Small intestine (tissue), 16 donors: ENCODE measurements around the gene GPR137B. TPM values are rescaled to one million over a fixed set of nuclear protein-coding genes. Genes with fewer than 3 reads are reported as not detected.
A peak's percentile ranks its signal among the peaks of the same experiment; 100 is the strongest.
"Not testable (repeated sequence)": the region's sequence is repeated elsewhere in the genome, so short reads cannot be mapped to it uniquely, and the experiment has no call there.

Experiments
- DNase-seq, 2 donors: peaks; one replicate each; pipeline versions ENCODE4 v3.0.0 to v3.0.0-alpha.2; 2013
- FAIRE-seq: peaks from 2 replicates; lab custom pipeline; 2012; peaks lifted over from hg19 to GRCh38; lab: Jason Lieb, UNC
- H3K27ac ChIP-seq, 3 donors: one replicate each; pipeline ENCODE4 v1.5.1; 2013; ENCODE audit warnings: low read length in 2 of 3, mild to moderate bottlenecking in 2 of 3, control low read depth in 1 of 3, inconsistent platforms in 1 of 3, low read depth in 1 of 3, moderate library complexity in 1 of 3
- H3K27me3 ChIP-seq, 3 donors: one replicate each; pipeline ENCODE4 v1.6.1; 2013; ENCODE audit warnings: low read length in 3 of 3, inconsistent platforms in 1 of 3; ENCODE audit not compliant: control insufficient read depth in 3 of 3, insufficient read depth in 3 of 3
- H3K36me3 ChIP-seq, 3 donors: one replicate each; pipeline ENCODE4 v1.6.1; 2013; ENCODE audit warnings: low read length in 3 of 3, inconsistent platforms in 1 of 3, low read depth in 1 of 3, mild to moderate bottlenecking in 1 of 3, moderate library complexity in 1 of 3; ENCODE audit not compliant: control insufficient read depth in 3 of 3, insufficient read depth in 2 of 3
- H3K4me1 ChIP-seq, 3 donors: one replicate each; pipeline ENCODE4 v1.6.1; 2013; ENCODE audit warnings: low read length in 2 of 3, inconsistent platforms in 1 of 3, low read depth in 1 of 3, mild to moderate bottlenecking in 1 of 3, moderate library complexity in 1 of 3; ENCODE audit not compliant: control insufficient read depth in 3 of 3, insufficient read depth in 2 of 3
- H3K4me3 ChIP-seq, 3 donors: one replicate each; pipeline ENCODE4 v1.5.1; 2013; ENCODE audit warnings: low read length in 3 of 3, control low read depth in 1 of 3, inconsistent platforms in 1 of 3, low read depth in 1 of 3, mild to moderate bottlenecking in 1 of 3, moderate library complexity in 1 of 3
- H3K9me3 ChIP-seq, 2 donors: one replicate each; pipeline ENCODE4 v1.6.1; 2013; ENCODE audit warnings: low read depth in 1 of 2, low read length in 1 of 2; ENCODE audit not compliant: control insufficient read depth in 2 of 2, insufficient read depth in 1 of 2
- WGBS, 3 donors: extraction: QIAGEN DNeasy Blood & Tissue Kit; methylation state at CpG; one replicate each; pipeline ENCODE4 v1.1.7; 2013; 5-methylcytosine and 5-hydroxymethylcytosine counted together
- long read RNA-seq, 10 donors: transcript quantifications; one replicate each; lab custom pipeline, GENCODE V29; 2026
- polyA plus RNA-seq, 4 donors: library from polyadenylated mRNA; stranded (reverse) in 3 of 4; unstranded in 1 of 4; fragments of 200-250 nt in 3 of 4; fragments of 120-200 nt in 1 of 4; gene quantifications; one replicate each; pipeline versions ENCODE4 v1.2.1 to v1.2.3, GENCODE V29; 2013
- donor health status: healthy with polysubstance abuse.
- donor health status: control.
- donor health status: control.
- donor health status: Bipolar disorder and iron deficiency.
- donor health status: healthy.

Gene GPR137B, protein sequence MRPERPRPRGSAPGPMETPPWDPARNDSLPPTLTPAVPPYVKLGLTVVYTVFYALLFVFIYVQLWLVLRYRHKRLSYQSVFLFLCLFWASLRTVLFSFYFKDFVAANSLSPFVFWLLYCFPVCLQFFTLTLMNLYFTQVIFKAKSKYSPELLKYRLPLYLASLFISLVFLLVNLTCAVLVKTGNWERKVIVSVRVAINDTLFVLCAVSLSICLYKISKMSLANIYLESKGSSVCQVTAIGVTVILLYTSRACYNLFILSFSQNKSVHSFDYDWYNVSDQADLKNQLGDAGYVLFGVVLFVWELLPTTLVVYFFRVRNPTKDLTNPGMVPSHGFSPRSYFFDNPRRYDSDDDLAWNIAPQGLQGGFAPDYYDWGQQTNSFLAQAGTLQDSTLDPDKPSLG
- 1 to 10 TPM; 2.0 to 8.2 (median 5.7) TPM for polyA plus RNA-seq
- long read RNA-seq, donor 1, result 0 reads
- long read RNA-seq, donor 2, partial matches to known transcripts, result 0 of 1 reads
- long read RNA-seq, donor 2, other reads (novel, unspliced or antisense), result 0 of 1 reads
- long read RNA-seq, donor 3, result 0 reads
- long read RNA-seq, donor 4, result 0 reads
- long read RNA-seq, donor 5, result 0 reads
- long read RNA-seq, donor 6, partial matches to known transcripts, result 0 of 1 reads
- long read RNA-seq, donor 6, other reads (novel, unspliced or antisense), result 0 of 1 reads
- long read RNA-seq, donor 7, result 0 reads
- long read RNA-seq, donor 8, result 0 reads
- long read RNA-seq, donor 9, result 0 reads
- long read RNA-seq, donor 10, partial matches to known transcripts, result 11 of 13 reads
- long read RNA-seq, donor 10, other reads (novel, unspliced or antisense), result 0 of 13 reads

DNA sequence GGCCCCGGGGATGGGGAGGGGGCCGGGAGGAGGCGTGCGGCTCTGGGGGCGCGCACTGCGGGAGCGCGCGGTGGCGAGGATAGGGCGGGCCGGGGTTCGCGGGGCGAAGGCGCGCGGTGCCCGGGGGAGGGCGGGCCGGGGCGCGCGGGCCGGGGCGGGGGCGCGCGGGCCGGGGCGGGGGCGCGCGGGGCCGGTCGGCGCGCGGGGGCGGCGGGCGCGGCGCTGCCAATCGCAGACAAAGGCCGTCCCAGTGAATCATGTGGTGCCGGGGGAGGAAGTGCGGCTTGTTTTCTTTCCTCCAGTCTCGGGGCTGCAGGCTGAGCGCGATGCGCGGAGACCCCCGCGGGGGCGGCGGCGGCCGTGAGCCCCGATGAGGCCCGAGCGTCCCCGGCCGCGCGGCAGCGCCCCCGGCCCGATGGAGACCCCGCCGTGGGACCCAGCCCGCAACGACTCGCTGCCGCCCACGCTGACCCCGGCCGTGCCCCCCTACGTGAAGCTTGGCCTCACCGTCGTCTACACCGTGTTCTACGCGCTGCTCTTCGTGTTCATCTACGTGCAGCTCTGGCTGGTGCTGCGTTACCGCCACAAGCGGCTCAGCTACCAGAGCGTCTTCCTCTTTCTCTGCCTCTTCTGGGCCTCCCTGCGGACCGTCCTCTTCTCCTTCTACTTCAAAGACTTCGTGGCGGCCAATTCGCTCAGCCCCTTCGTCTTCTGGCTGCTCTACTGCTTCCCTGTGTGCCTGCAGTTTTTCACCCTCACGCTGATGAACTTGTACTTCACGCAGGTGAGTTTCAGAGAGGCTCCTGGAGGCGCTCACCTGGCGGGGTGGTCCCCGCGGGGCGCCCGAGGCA is at the start of gene GPR137B:
Gene GPR137B (plus strand): TSS at position 287 of the 851 bp plus-strand sequence. CDS start 84 bp downstream, at position 371.
- DNase-seq (peak; percentile 66 to 68), FAIRE-seq (no peak)

DNA sequence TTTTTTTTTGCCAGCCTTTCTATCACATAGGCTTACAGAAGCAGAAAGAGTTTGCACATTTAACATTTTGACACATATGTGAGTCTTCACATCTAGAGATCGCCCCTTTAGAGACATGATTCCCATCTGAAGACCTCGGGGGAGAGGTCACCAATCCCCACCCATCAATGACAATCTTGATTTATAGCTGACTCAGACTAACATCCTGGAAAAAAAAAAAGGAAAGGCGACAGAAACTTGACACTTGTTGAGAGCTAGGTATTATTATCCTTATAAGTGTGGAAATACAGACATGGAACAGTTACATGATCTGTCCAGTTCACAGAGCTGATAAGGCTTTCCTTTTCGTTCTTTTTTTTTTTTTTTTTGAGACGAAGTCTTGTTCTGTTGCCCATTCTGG is 49.4 kb upstream of the GPR137B start:
- WGBS, 3 donors, result 47 to 68% (median 52%) methylated on average over 5 of the region's 5 CpGs
- no peak for DNase-seq

More for the DNA sequence above, at the start of gene GPR137B:
- Histone ChIP-seq H3K4me1 (peaks cover 0 to 20% (median 5%) of the 10 kb centered on the region in 3 donors), H3K27me3 (peaks cover 0 to 33% (median 0%) of the 10 kb centered on the region in 3 donors), H3K36me3 (peaks cover 0 to 4% (median 0%) of the 10 kb centered on the region in 3 donors), H3K27ac (peak within 1 kb of the TSS in 2 of 3 donors; percentile 27 to 51), H3K4me3 (peak within 1 kb of the TSS; percentile 46 to 82 (median 69)), H3K9me3 (no peaks in the 10 kb centered on the region)
- WGBS, 3 donors, result 0 to 1% (median 0%) methylated on average over 48 to 101 of the region's 105 CpGs

DNA sequence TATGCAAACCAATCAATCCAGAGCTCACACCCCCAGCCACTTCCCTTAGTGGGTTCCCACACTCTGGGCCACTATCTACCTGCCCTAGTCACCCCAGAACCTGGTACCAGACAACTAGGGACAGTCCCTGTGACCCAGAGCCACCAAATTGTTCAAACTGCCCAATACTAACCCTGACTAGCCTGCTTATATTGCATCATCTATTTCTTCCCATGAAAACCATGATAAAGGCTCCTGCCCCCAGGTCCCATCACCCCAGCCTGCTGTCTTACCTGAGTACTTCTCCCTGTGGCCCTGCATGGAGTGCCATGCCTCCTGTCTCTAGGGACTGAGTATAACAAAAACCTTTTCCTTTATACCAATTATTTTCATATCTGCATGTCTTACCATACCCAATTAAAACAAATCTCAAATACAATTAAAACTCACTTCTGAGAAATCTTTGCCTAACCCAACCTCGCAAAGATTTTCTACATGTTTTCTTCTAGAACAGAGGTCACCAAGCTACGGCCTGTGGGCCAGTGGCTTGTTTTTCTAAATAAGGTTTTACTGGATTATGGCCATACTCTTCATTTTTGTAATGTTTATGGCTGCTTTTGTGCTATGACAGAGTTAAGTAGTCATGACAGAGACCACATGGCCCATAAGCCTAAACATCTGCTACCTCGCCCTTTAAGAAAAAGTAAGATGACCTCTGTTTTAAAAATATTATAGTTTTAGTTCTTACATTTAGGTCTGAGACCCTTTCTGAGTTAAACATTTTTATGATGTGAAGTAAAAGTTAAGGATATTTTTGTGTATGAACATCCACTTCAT is 46.4 kb upstream of the GPR137B start:
- Histone ChIP-seq H3K27ac (no peak overlapping the region), H3K27me3 (no peaks in the 10 kb centered on the region), H3K4me3 (no peak overlapping the region), H3K36me3 (no peaks in the 10 kb centered on the region), H3K4me1 (no peaks in the 10 kb centered on the region), H3K9me3 (peaks cover 3 to 12% of the 10 kb centered on the region in 2 donors)
- 66 to 91% (median 85%) methylated on average over 3 of the region's 3 CpGs for WGBS, 3 donors
- FAIRE-seq (no peak), DNase-seq (no peak)

More for the DNA sequence above, 49.4 kb upstream of the GPR137B start:
- Histone ChIP-seq H3K9me3 (peaks cover 3 to 12% of the 10 kb centered on the region in 2 donors), H3K4me1 (peaks cover 0 to 3% (median 0%) of the 10 kb centered on the region in 3 donors), H3K36me3 (no peaks in the 10 kb centered on the region), H3K4me3 (no peak overlapping the region), H3K27ac (no peak overlapping the region), H3K27me3 (no peaks in the 10 kb centered on the region)
- no peak for FAIRE-seq

DNA sequence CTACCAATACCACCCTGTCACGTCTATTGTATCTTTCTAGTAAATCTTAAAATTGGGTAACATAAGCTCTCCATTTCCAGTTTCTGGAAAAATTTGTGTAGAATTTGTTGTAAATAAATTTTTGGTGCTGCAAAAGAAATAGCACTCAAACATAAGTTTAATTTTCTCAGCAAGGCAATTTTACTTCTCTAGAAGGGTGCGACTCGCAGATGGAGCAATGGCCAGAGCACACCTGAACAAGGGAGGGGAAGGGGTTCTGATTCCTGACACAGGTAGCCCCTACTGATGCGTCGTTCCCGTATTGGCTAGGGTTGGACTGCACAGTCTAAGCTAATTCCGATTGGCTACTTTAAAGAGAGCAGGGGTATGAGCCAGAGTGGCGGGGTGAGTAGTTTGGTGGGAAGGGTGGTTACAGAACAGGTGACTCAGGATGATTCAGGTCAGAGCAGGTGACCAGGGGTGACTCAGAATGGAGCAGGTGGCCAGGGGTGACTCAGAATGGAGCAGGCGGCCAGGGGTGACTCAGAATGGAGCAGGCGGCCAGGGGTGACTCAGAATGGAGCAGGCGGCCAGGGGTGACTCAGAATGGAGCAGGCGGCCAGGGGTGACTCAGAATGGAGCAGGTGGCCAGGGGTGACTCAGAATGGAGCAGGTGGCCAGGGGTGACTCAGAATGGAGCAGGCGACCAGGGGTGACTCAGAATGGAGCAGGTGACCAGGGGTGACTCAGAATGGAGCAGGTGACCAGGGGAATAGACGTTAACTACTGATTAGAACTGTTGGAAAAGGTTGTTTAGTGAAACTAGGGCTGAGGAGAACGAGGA is 45.5 kb upstream of the GPR137B start:
- H3K27me3 ChIP-seq, H3K4me3 ChIP-seq, H3K36me3 ChIP-seq, H3K4me1 ChIP-seq: not testable (repeated sequence)
- 62 to 64% (median 63%) methylated on average over 15 of the region's 15 CpGs for WGBS, 3 donors
- peak; percentile 99 for FAIRE-seq
- peaks cover 3 to 12% of the 10 kb centered on the region in 2 donors for H3K9me3 ChIP-seq
- DNase-seq, result peak; percentile 39 to 69
- H3K27ac ChIP-seq, result peak overlapping the region in 2 of 3 donors; percentile 38 to 47

DNA sequence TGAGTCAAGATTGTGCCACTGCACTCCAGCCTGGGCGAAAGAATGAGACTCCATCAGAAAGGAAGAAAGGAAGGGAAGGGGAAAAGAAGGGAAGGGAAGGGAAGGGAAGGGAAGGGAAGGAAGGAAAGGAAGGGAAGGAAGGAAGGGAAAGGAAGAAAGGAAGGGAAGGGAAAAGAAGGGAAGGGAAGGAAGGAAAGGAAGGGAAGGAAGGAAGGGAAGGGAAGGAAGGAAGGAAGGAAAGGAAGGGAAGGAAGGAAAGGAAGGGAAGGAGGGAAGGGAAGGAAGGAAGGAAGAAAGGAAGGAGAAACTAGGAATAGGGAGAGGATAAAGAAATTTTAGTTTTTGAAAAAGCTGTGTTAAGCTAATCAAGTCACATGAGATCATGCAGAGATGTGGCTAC is 44.1 kb upstream of the GPR137B start:
- Histone ChIP-seq H3K27me3 (no peaks in the 10 kb centered on the region), H3K4me1 (no peaks in the 10 kb centered on the region), H3K36me3 (no peaks in the 10 kb centered on the region), H3K9me3 (peaks cover 3 to 12% of the 10 kb centered on the region in 2 donors), H3K27ac (no peak overlapping the region), H3K4me3 (no peak overlapping the region)
- DNase-seq (no peak), FAIRE-seq (no peak)
- WGBS, 3 donors, result 93 to 100% (median 100%) methylated on average over 1 of the region's 1 CpG

DNA sequence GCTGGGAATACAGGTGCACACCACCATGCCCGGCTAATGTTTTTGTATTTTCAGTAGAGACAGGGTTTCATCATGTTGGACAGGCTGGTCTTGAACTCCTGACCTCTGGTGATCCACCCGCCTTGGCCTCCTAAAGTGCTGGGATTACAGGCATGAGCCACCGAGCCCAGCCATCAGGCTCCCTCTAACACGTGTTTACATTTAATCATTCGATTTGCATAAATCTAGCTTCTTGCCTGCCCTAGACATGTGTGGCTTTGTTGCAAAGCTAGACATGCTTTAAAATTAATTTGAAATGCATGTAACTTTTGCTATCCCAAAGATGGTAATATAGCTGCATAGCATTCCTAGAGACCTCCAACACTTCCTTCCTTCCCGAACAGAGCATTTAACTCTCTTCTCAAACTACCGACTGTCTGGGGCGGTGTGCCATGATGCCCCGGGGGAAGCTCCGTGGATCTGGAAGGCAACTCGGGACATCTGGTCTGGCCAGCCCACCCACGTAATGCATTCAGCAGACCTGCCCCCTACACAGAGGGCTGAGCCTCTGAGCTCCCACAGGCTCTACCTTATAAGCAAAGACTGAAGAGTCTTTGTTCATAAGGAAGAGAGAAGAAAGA is 42.9 kb upstream of the GPR137B start:
- Histone ChIP-seq H3K4me1 (no peaks in the 10 kb centered on the region), H3K36me3 (no peaks in the 10 kb centered on the region), H3K27me3 (no peaks in the 10 kb centered on the region), H3K4me3 (no peak overlapping the region), H3K9me3 (peaks cover 3 to 12% of the 10 kb centered on the region in 2 donors), H3K27ac (no peak overlapping the region)
- FAIRE-seq (no peak), DNase-seq (no peak)
- WGBS, 3 donors, result 57 to 84% (median 76%) methylated on average over 12 of the region's 12 CpGs
